Stomach (tissue), 9 donors: Measurements from ENCODE around the gene NR5A1. TPM values are rescaled to one million over a fixed set of nuclear protein-coding genes. Genes with fewer than 3 reads are reported as not detected.
A peak's percentile ranks its signal among the peaks of the same experiment; 100 is the strongest.

Experiments used
- DNase-seq, 2 donors: peaks; one replicate each; pipeline versions ENCODE4 v3.0.0 to v3.0.0-alpha.2; 2013 to 2019
- H3K27ac ChIP-seq, 5 donors: fragments of 200-600 bp in 4 of 5; sonication (generic) in 4 of 5; one replicate each; pipeline ENCODE4 v1.5.1; 2013 to 2019; ENCODE audit warnings: mild to moderate bottlenecking in 1 of 5, moderate library complexity in 1 of 5
- H3K27me3 ChIP-seq, 3 donors: fragments of 200-600 bp; sonication (generic); one replicate each; pipeline ENCODE4 v1.5.1; 2017 to 2019; ENCODE audit warnings: mixed run types in 1 of 3
- H3K36me3 ChIP-seq, 4 donors: fragments of 200-600 bp; sonication (generic); 1 replicate in 3 of 4; 2 replicates in 1 of 4; pipeline ENCODE4 v1.5.1; 2016 to 2019
- H3K4me1 ChIP-seq, 4 donors: fragments of 200-600 bp; sonication (generic); one replicate each; pipeline ENCODE4 v1.5.1; 2016 to 2019
- H3K4me3 ChIP-seq, 4 donors: fragments of 200-600 bp; sonication (generic) in 3 of 4; one replicate each; pipeline ENCODE4 v1.5.1; 2016 to 2019; ENCODE audit warnings: mild to moderate bottlenecking in 1 of 4
- H3K9me3 ChIP-seq, 4 donors: fragments of 200-600 bp; sonication (generic); one replicate each; pipeline ENCODE4 v1.5.1; 2016 to 2019
- CTCF ChIP-seq, 7 experiments: fragments of 450-650 bp in 4 of 7; fragments of 200-600 bp in 3 of 7; sonication (generic) in 3 of 7; IDR thresholded peaks; one replicate each; pipeline ENCODE4 v1.5.1; 2016 to 2019; ENCODE audit warnings: antibody characterized with exemption in 7 of 7, control low read depth in 2 of 7, mild to moderate bottlenecking in 1 of 7
- EP300 ChIP-seq: sonication (generic); formaldehyde crosslinking; IDR thresholded peaks from one replicate; pipeline ENCODE4 v1.6.1; 2017; ENCODE audit warnings: antibody characterized with exemption
- POLR2A ChIP-seq, 4 donors: fragments of 450-650 bp; IDR thresholded peaks; one replicate each; pipeline ENCODE4 v1.6.1; 2016; ENCODE audit warnings: antibody characterized with exemption in 4 of 4, control low read depth in 2 of 4, mild to moderate bottlenecking in 1 of 4, moderate library complexity in 1 of 4
- POLR2AphosphoS5 ChIP-seq, 3 donors: sonication (generic); formaldehyde crosslinking; IDR thresholded peaks; one replicate each; pipeline ENCODE4 v1.6.1; 2016; ENCODE audit warnings: antibody characterized with exemption in 3 of 3
- WGBS, 5 donors: extraction: QIAGEN DNeasy Blood & Tissue Kit in 3 of 5; methylation state at CpG; one replicate each; pipeline versions ENCODE4 v1.1.5 to v1.1.7; 2013 to 2018; 5-methylcytosine and 5-hydroxymethylcytosine counted together
- intact Hi-C: fragments of 100-400 bp; cut with DNase I; formaldehyde crosslinking; loops from one replicate; pipeline ENCODE4 v1.15.1; 2023; ENCODE audit warnings: low total_unique reads
- polyA plus RNA-seq, 3 donors: library from polyadenylated mRNA; stranded (reverse); fragments of 200-250 nt; gene quantifications; one replicate each; pipeline ENCODE4 v1.2.3, GENCODE V29; 2013
- total RNA-seq, 5 donors: library from RNA; depleted of rRNA; stranded (reverse); fragments of >200 nt; gene quantifications; one replicate each; pipeline versions ENCODE4 v1.1.0 to v1.2.3, GENCODE V29; 2014 to 2016
- donor health status: healthy with polysubstance abuse.
- donor health status: Bipolar disorder and iron deficiency.
- donor health status: healthy.

NR5A1 gene
- total and polyA plus RNA-seq, 8 donors = 0.03 to 2.4 TPM; not detected in 6

- WGBS, 5 donors = 77 to 87% (median 80%) methylated on average over 3 to 9 of the region's 9 CpGs
- H3K4me1 ChIP-seq = peaks cover 11 to 23% (median 16%) of the 10 kb centered on the region in 4 donors
- peaks cover 15 to 65% (median 54%) of the 10 kb centered on the region in 3 donors for H3K27me3 ChIP-seq
- no peak for DNase-seq
- H3K4me3 ChIP-seq = no peak overlapping the region
- H3K9me3 ChIP-seq = no peaks in the 10 kb centered on the region
- TF ChIP-seq POLR2AphosphoS5 (IDR thresholded peaks at IDR 0.05) = no peak
- TF ChIP-seq CTCF (IDR thresholded peaks at IDR 0.05) = no peak
- no peak for TF ChIP-seq EP300
- TF ChIP-seq POLR2A (IDR thresholded peaks at IDR 0.05) = no peak
- intact Hi-C loops = no loop called here
- H3K36me3 ChIP-seq = no peaks in the 10 kb centered on the region
- H3K27ac ChIP-seq = no peak overlapping the region
Observed at GRCh38 chr9:124454296-124454695, 52.9 kb downstream of the NR5A1 start.

GRCh38 chr9:124453586-124454191 is 53.5 kb downstream of the NR5A1 start:
- TF ChIP-seq CTCF (IDR thresholded peaks at IDR 0.05) (no peak), POLR2A (IDR thresholded peaks at IDR 0.05) (no peak), POLR2AphosphoS5 (IDR thresholded peaks at IDR 0.05) (no peak)
- intact Hi-C loops = no loop called here
- DNase-seq = peak in 1 of 2 donors; percentile 57
- no peaks in the 10 kb centered on the region for H3K9me3 ChIP-seq
- peak overlapping the region in 2 of 4 donors; percentile 28 for H3K4me3 ChIP-seq
- H3K27ac ChIP-seq = no peak overlapping the region
- no peaks in the 10 kb centered on the region for H3K36me3 ChIP-seq
- peaks cover 15 to 66% (median 54%) of the 10 kb centered on the region in 3 donors for H3K27me3 ChIP-seq
- peaks cover 11 to 23% (median 16%) of the 10 kb centered on the region in 4 donors for H3K4me1 ChIP-seq
- 22 to 100% (median 26%) methylated on average over 4 to 35 of the region's 35 CpGs for WGBS, 5 donors

- Histone ChIP-seq H3K9me3 (no peaks in the 10 kb centered on the region), H3K4me1 (peaks cover 11 to 23% (median 16%) of the 10 kb centered on the region in 4 donors), H3K36me3 (no peaks in the 10 kb centered on the region), H3K27ac (no peak overlapping the region), H3K4me3 (peak overlapping the region in 2 of 4 donors; percentile 28), H3K27me3 (peaks cover 15 to 73% (median 54%) of the 10 kb centered on the region in 3 donors)
- TF ChIP-seq EP300 (no peak), POLR2A (IDR thresholded peaks at IDR 0.05) (no peak), POLR2AphosphoS5 (IDR thresholded peaks at IDR 0.05) (no peak), CTCF (IDR thresholded peaks at IDR 0.05) (no peak)
- WGBS, 5 donors = 35 to 87% (median 39%) methylated on average over 5 to 85 of the region's 85 CpGs
- intact Hi-C loops = no loop called here
- DNase-seq = no peak
Observed at GRCh38 chr9:124452841-124453585, 54.2 kb downstream of the NR5A1 start.

GRCh38 chr9:124452326-124452725 is 54.9 kb downstream of the NR5A1 start:
- WGBS, 5 donors = 79 to 91% (median 81%) methylated on average over 7 to 19 of the region's 19 CpGs

More at GRCh38 chr9:124452326-124452725, 54.9 kb downstream of the NR5A1 start:
- no peak for DNase-seq
- Histone ChIP-seq H3K27me3 (peaks cover 15 to 79% (median 54%) of the 10 kb centered on the region in 3 donors), H3K4me1 (peaks cover 11 to 23% (median 16%) of the 10 kb centered on the region in 4 donors), H3K9me3 (no peaks in the 10 kb centered on the region), H3K27ac (no peak overlapping the region), H3K4me3 (no peak overlapping the region), H3K36me3 (no peaks in the 10 kb centered on the region)
- intact Hi-C loops = no loop called here
- TF ChIP-seq POLR2AphosphoS5 (IDR thresholded peaks at IDR 0.05) = no peak
- no peak for TF ChIP-seq CTCF (IDR thresholded peaks at IDR 0.05)
